HG03175 (cell line): ENCODE data around the gene SFRP2.

Source experiments
- ATAC-seq: cut with Tn5 transposase; IDR thresholded peaks from one replicate; pipeline ENCODE4 v1.9.1; 2021; ENCODE audit warnings: mild to moderate bottlenecking, moderate library complexity; ENCODE audit not compliant: unreplicated experiment

SFRP2 gene

GRCh38 chr4:153777421-153777820 lies 11.5 kb downstream of the SFRP2 start:
- ATAC-seq, result no peak

GRCh38 chr4:153776601-153777000 lies 12.3 kb downstream of the SFRP2 start:
- ATAC-seq, result no peak

GRCh38 chr4:153773236-153773690 lies 15.6 kb downstream of the SFRP2 start:
- ATAC-seq, result no peak

- no peak for ATAC-seq
These were observed 17.8 kb downstream of the SFRP2 start for GRCh38 chr4:153771046-153771445.

- no peak for ATAC-seq
These were observed 22.1 kb downstream of the SFRP2 start for GRCh38 chr4:153766758-153767157.

GRCh38 chr4:153765894-153766293 lies 23.0 kb downstream of the SFRP2 start:
- ATAC-seq, result no peak

GRCh38 chr4:153764601-153765368 lies 24.1 kb downstream of the SFRP2 start:
- no peak for ATAC-seq

GRCh38 chr4:153763404-153763803 lies 25.5 kb downstream of the SFRP2 start:
- ATAC-seq, result no peak

GRCh38 chr4:153759407-153760316 lies 29.2 kb downstream of the SFRP2 start, which contains the start of gene RNF175:
Gene RNF175, minus strand, starts transcription at chr4:153760024. Its CDS starts 162 bp downstream, at chr4:153759862.
- no peak for ATAC-seq

- ATAC-seq, result no peak
These were observed 30.0 kb downstream of the SFRP2 start for GRCh38 chr4:153758688-153759406.

GRCh38 chr4:153758136-153758535 lies 30.7 kb downstream of the SFRP2 start:
- ATAC-seq, result no peak

- no peak for ATAC-seq
These were observed 31.5 kb downstream of the SFRP2 start for GRCh38 chr4:153757407-153757806.

GRCh38 chr4:153755186-153755585 lies 33.7 kb downstream of the SFRP2 start:
- no peak for ATAC-seq

GRCh38 chr4:153750197-153750817 lies 38.6 kb downstream of the SFRP2 start:
- ATAC-seq, result peak; percentile 76

- ATAC-seq, result no peak
These were observed 40.5 kb downstream of the SFRP2 start for GRCh38 chr4:153748378-153748777.

- no peak for ATAC-seq
These were observed 41.4 kb downstream of the SFRP2 start for GRCh38 chr4:153747406-153747955.

- ATAC-seq, result no peak
These were observed 43.2 kb downstream of the SFRP2 start for GRCh38 chr4:153745651-153746050.

- no peak for ATAC-seq
These were observed 47.3 kb downstream of the SFRP2 start for GRCh38 chr4:153741541-153741940.

GRCh38 chr4:153735906-153736461 lies 52.9 kb downstream of the SFRP2 start:
- ATAC-seq, result no peak
